ENCODE data around the gene PLCH1. TPM values are rescaled to one million over a fixed set of nuclear protein-coding genes. Genes with fewer than 3 reads are reported as not detected.

PLCH1 gene
- total RNA-seq, 1 donor from 2014 or later: 0.26 TPM

- peak; percentile 7 for DNase-seq (ENCODE audit: low read depth)
- FAIRE-seq: no peak
- TF ChIP-seq CTCF (IDR thresholded peaks at IDR 0.05; ENCODE audit: insufficient read depth, low read length, severe bottlenecking): no peak
- H3K27me3 ChIP-seq (ENCODE audit: control insufficient read depth, insufficient read depth, low read length): no peaks in the 10 kb centered on the region
- no peaks in the 10 kb centered on the region for H3K36me3 ChIP-seq (ENCODE audit: control insufficient read depth, insufficient read depth, low read length)
- no peak overlapping the region for H3K4me3 ChIP-seq (ENCODE audit: low read depth, low read length)
Observed at GRCh38 chr3:155500194-155500818, 244.6 kb downstream of the PLCH1 start.

- H3K36me3 ChIP-seq (ENCODE audit: control insufficient read depth, insufficient read depth, low read length): no peaks in the 10 kb centered on the region
- DNase-seq (ENCODE audit: low read depth) (peak; percentile 87), FAIRE-seq (no peak)
- no peak overlapping the region for H3K4me3 ChIP-seq (ENCODE audit: low read depth, low read length)
- no peaks in the 10 kb centered on the region for H3K27me3 ChIP-seq (ENCODE audit: control insufficient read depth, insufficient read depth, low read length)
- TF ChIP-seq CTCF (IDR thresholded peaks at IDR 0.05; ENCODE audit: insufficient read depth, low read length, severe bottlenecking): no peak
Observed at GRCh38 chr3:155497930-155498647, 246.8 kb downstream of the PLCH1 start.

- Histone ChIP-seq H3K36me3 (ENCODE audit: control insufficient read depth, insufficient read depth, low read length) (no peaks in the 10 kb centered on the region), H3K27me3 (ENCODE audit: control insufficient read depth, insufficient read depth, low read length) (no peaks in the 10 kb centered on the region), H3K4me3 (ENCODE audit: low read depth, low read length) (no peak overlapping the region)
- DNase-seq (ENCODE audit: low read depth) (no peak), FAIRE-seq (no peak)
- no peak for TF ChIP-seq CTCF (IDR thresholded peaks at IDR 0.05; ENCODE audit: insufficient read depth, low read length, severe bottlenecking)
Observed at GRCh38 chr3:155496206-155496605, 248.7 kb downstream of the PLCH1 start.

- FAIRE-seq: no peak
Observed at GRCh38 chr3:155495387-155495786, 249.5 kb downstream of the PLCH1 start.

GRCh38 chr3:155494332-155494731 lies 250.5 kb downstream of the PLCH1 start:
- no peaks in the 10 kb centered on the region for H3K27me3 ChIP-seq (ENCODE audit: control insufficient read depth, insufficient read depth, low read length)
- FAIRE-seq (no peak), DNase-seq (ENCODE audit: low read depth) (no peak)
- H3K4me3 ChIP-seq (ENCODE audit: low read depth, low read length): no peak overlapping the region
- H3K36me3 ChIP-seq (ENCODE audit: control insufficient read depth, insufficient read depth, low read length): no peaks in the 10 kb centered on the region
- no peak for TF ChIP-seq CTCF (IDR thresholded peaks at IDR 0.05; ENCODE audit: insufficient read depth, low read length, severe bottlenecking)

More at GRCh38 chr3:155495387-155495786, 249.5 kb downstream of the PLCH1 start:
- Histone ChIP-seq H3K4me3 (ENCODE audit: low read depth, low read length) (no peak overlapping the region), H3K27me3 (ENCODE audit: control insufficient read depth, insufficient read depth, low read length) (no peaks in the 10 kb centered on the region), H3K36me3 (ENCODE audit: control insufficient read depth, insufficient read depth, low read length) (no peaks in the 10 kb centered on the region)
- no peak for TF ChIP-seq CTCF (IDR thresholded peaks at IDR 0.05; ENCODE audit: insufficient read depth, low read length, severe bottlenecking)
- DNase-seq (ENCODE audit: low read depth): no peak

All from bronchial epithelial cell (primary cell).